KMS-11 (cell line): ENCODE measurements around the gene HAPLN3.

Source experiments
- H2AFZ ChIP-seq: fragments of 200-600 bp; sonication (generic); 2 replicates; pipeline ENCODE4 v1.6.1; 2016; ENCODE audit warnings: antibody characterized with exemption, mixed run types, low read depth
- H3K27ac ChIP-seq: fragments of 200-600 bp; sonication (generic); 2 replicates; pipeline ENCODE4 v1.6.1; 2016; ENCODE audit warnings: mild to moderate bottlenecking, mixed run types
- H3K27me3 ChIP-seq: fragments of 200-600 bp; sonication (generic); 2 replicates; pipeline ENCODE4 v1.6.1; 2017; ENCODE audit warnings: mild to moderate bottlenecking, low read depth, mixed run types, moderate library complexity; ENCODE audit not compliant: insufficient read depth
- H3K36me3 ChIP-seq: fragments of 200-600 bp; sonication (generic); 2 replicates; pipeline ENCODE4 v1.6.1; 2017; ENCODE audit warnings: mild to moderate bottlenecking, mixed run types; ENCODE audit not compliant: insufficient read depth
- H3K4me1 ChIP-seq: fragments of 200-600 bp; sonication (generic); 2 replicates; pipeline ENCODE4 v1.6.1; 2016; ENCODE audit warnings: mild to moderate bottlenecking, low read depth, mixed run types; ENCODE audit not compliant: poor library complexity, severe bottlenecking
- H3K4me2 ChIP-seq: fragments of 200-600 bp; sonication (generic); 2 replicates; pipeline ENCODE4 v1.7.0; 2016; ENCODE audit warnings: mild to moderate bottlenecking, mixed run types
- H3K4me3 ChIP-seq: fragments of 200-600 bp; sonication (generic); IDR thresholded peaks from 2 replicates; pipeline ENCODE4 v1.6.1; 2017; ENCODE audit warnings: low read depth, low read length, mixed read lengths; ENCODE audit not compliant: insufficient read depth
- H3K79me2 ChIP-seq: fragments of 200-600 bp; sonication (generic); 2 replicates; pipeline ENCODE4 v1.6.1; 2016; ENCODE audit warnings: low read depth, mixed run types; ENCODE audit not compliant: insufficient read depth
- H3K9ac ChIP-seq: fragments of 200-600 bp; sonication (generic); 2 replicates; pipeline ENCODE4 v1.6.1; 2016; ENCODE audit warnings: mild to moderate bottlenecking, mixed run types
- H4K20me1 ChIP-seq: fragments of 200-600 bp; sonication (generic); 2 replicates; pipeline ENCODE4 v1.6.1; 2016; ENCODE audit warnings: mild to moderate bottlenecking, mixed run types; ENCODE audit not compliant: insufficient read depth
- TF ChIP-seq, protein P1 (sequence below): fragments of 200-600 bp; sonication (generic); conservative IDR thresholded peaks from 2 replicates; pipeline ENCODE4 v1.6.1; 2017; ENCODE audit warnings: low read depth, mild to moderate bottlenecking, antibody characterized with exemption, low read length, moderate library complexity, mixed read lengths

Gene HAPLN3

DNA sequence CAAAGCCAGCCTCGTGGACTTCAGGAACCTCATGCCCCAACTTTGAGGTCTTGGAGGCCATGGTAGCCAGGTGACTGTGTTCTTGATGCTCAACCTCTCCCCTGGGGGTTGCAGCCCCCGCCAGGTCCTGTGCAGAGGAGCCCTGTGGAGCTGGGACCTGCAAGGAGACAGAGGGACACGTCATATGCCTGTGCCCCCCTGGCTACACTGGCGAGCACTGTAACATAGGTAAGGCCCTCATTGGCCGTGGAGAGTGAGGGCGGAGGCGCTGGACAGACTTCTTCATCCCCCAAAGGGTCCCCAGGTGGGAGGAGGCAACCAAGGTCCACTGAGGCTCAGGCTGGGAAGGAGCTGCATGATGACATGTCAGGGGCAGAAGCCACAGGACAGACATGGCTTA lies 35.1 kb downstream of the HAPLN3 start:
- Histone ChIP-seq H3K4me2 (no peak overlapping the region), H3K79me2 (no peaks in the 10 kb centered on the region), H3K36me3 (no peaks in the 10 kb centered on the region), H3K4me1 (no peaks in the 10 kb centered on the region), H4K20me1 (no peaks in the 10 kb centered on the region), H3K27me3 (peaks cover 12% of the 10 kb centered on the region), H3K9ac (no peak overlapping the region), H3K27ac (no peak overlapping the region), H2AFZ (no peak overlapping the region), H3K4me3 (no peak overlapping the region)
- TF ChIP-seq, protein P1, sequence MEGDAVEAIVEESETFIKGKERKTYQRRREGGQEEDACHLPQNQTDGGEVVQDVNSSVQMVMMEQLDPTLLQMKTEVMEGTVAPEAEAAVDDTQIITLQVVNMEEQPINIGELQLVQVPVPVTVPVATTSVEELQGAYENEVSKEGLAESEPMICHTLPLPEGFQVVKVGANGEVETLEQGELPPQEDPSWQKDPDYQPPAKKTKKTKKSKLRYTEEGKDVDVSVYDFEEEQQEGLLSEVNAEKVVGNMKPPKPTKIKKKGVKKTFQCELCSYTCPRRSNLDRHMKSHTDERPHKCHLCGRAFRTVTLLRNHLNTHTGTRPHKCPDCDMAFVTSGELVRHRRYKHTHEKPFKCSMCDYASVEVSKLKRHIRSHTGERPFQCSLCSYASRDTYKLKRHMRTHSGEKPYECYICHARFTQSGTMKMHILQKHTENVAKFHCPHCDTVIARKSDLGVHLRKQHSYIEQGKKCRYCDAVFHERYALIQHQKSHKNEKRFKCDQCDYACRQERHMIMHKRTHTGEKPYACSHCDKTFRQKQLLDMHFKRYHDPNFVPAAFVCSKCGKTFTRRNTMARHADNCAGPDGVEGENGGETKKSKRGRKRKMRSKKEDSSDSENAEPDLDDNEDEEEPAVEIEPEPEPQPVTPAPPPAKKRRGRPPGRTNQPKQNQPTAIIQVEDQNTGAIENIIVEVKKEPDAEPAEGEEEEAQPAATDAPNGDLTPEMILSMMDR = no peak

DNA sequence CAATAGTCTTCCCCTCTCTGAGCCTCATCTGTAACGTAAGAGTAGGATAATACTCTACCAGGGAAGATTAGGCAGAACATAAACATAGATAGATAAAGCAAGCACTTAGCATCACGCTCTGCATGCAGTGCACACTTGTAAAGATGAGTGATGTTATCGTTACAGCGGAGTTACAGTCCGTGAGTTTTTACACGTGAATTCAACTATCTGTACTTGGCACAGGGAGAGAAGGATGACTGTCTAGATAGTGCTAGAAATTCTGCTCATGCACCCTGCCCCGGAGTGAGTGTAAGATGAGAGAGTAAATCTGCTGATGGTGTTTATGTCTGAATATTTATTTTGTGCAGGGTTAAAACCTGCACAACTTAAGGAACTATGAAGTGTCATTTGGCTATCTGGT lies 35.8 kb downstream of the HAPLN3 start:
- no peak overlapping the region for H3K9ac ChIP-seq
- H3K36me3 ChIP-seq = no peaks in the 10 kb centered on the region
- H4K20me1 ChIP-seq = no peaks in the 10 kb centered on the region
- H3K4me2 ChIP-seq = no peak overlapping the region
- TF ChIP-seq, protein P1 = no peak
- H3K79me2 ChIP-seq = no peaks in the 10 kb centered on the region
- H3K27ac ChIP-seq = no peak overlapping the region
- no peak overlapping the region for H3K4me3 ChIP-seq
- H3K27me3 ChIP-seq = peaks cover 19% of the 10 kb centered on the region
- no peaks in the 10 kb centered on the region for H3K4me1 ChIP-seq
- H2AFZ ChIP-seq = no peak overlapping the region

DNA sequence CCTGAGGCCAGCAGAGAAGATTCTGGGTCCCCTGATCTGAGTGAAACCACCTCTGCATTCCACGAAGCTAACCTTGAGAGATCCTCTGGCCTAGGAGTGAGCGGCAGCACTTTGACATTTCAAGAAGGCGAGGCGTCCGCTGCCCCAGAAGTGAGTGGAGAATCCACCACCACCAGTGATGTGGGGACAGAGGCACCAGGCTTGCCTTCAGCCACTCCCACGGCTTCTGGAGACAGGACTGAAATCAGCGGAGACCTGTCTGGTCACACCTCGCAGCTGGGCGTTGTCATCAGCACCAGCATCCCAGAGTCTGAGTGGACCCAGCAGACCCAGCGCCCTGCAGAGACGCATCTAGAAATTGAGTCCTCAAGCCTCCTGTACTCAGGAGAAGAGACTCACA lies 36.4 kb downstream of the HAPLN3 start:
- no peak overlapping the region for H3K4me3 ChIP-seq
- no peaks in the 10 kb centered on the region for H4K20me1 ChIP-seq
- no peaks in the 10 kb centered on the region for H3K36me3 ChIP-seq
- H3K79me2 ChIP-seq = no peaks in the 10 kb centered on the region
- H3K27me3 ChIP-seq = peaks cover 20% of the 10 kb centered on the region
- no peak overlapping the region for H2AFZ ChIP-seq
- H3K4me2 ChIP-seq = no peak overlapping the region
- H3K27ac ChIP-seq = no peak overlapping the region
- no peaks in the 10 kb centered on the region for H3K4me1 ChIP-seq
- TF ChIP-seq, protein P1 = no peak
- H3K9ac ChIP-seq = no peak overlapping the region

DNA sequence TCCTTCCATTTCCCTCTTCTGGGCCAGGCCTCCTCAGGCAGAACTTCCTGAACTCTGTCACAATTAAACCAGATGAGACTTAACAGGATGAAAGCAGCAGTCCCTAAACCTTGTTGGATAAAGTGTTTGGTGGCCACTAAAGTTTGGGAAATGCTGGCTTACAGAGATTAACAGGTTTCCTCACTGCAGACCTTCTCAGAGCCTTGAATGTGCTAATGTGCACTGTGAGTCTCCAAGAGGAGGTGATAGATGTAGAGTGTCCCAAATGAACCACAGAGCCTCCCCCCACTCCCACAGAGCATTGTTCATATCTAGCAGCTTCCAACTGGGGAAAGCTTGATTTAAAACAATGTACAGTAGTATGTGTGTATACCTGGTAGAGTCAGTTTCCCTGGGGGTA lies 42.9 kb downstream of the HAPLN3 start:
- Histone ChIP-seq H3K27ac (no peak overlapping the region), H3K9ac (no peak overlapping the region), H3K36me3 (no peaks in the 10 kb centered on the region), H3K4me2 (no peak overlapping the region), H3K27me3 (peaks cover 17% of the 10 kb centered on the region), H2AFZ (no peak overlapping the region), H3K4me3 (no peak overlapping the region), H3K4me1 (no peaks in the 10 kb centered on the region), H4K20me1 (no peaks in the 10 kb centered on the region), H3K79me2 (no peaks in the 10 kb centered on the region)
- TF ChIP-seq, protein P1 = no peak
